PC-3 (cell line): Measurements from ENCODE around the gene PER2. TPM values are rescaled to one million over a fixed set of nuclear protein-coding genes. Genes with fewer than 3 reads are reported as not detected.

Source experiments
- ATAC-seq: fragments of 200-7000 bp; cut with Tn5 transposase; 2 replicates; pipeline ENCODE4 v1.9.1; 2020; ENCODE audit warnings: mild to moderate bottlenecking, moderate library complexity
- BruUV-seq: library from RNA; stranded (reverse); fragments of 400-500 nt; replicated peaks from 2 replicates; lab custom pipeline; 2021; lab: Mats Ljungman, UMichigan
- CTCF ChIA-PET: fragments of 300-600 bp; sonication (Branson Sonifier 250); formaldehyde crosslinking; loops from one replicate; lab custom pipeline; 2022; ENCODE audit warnings: antibody characterized with exemption; lab: Charles Lee
- POLR2A ChIA-PET: fragments of 300-600 bp; sonication (Branson Sonifier 250); formaldehyde crosslinking; loops from one replicate; lab custom pipeline; 2022; ENCODE audit warnings: antibody characterized with exemption; ENCODE audit not compliant: unreplicated experiment; lab: Charles Lee
- DNase-seq: peaks from one replicate; pipeline ENCODE4 v3.0.0-alpha.2; 2015
- H2AFZ ChIP-seq: fragments of 300-600 bp; sonication (generic); 2 replicates; pipeline ENCODE4 v1.6.0; 2016; ENCODE audit warnings: antibody characterized with exemption, low read length
- H3F3A ChIP-seq: fragments of 300-600 bp; sonication (generic); one replicate; pipeline ENCODE4 v1.6.0; 2017; ENCODE audit warnings: antibody characterized with exemption, low read length, control low read depth, mild to moderate bottlenecking; ENCODE audit not compliant: unreplicated experiment
- H3K27ac ChIP-seq: fragments of 300-600 bp; sonication (generic); 2 replicates; pipeline ENCODE4 v1.5.1; 2016; ENCODE audit warnings: mild to moderate bottlenecking, low read length
- H3K27me3 ChIP-seq: fragments of 300-600 bp; sonication (generic); 2 replicates; pipeline ENCODE4 v1.6.1; 2016; ENCODE audit warnings: low read length, mixed read lengths
- H3K36me3 ChIP-seq: fragments of 300-600 bp; sonication (generic); 2 replicates; pipeline ENCODE4 v1.6.1; 2016; ENCODE audit warnings: low read depth, mixed run types, low read length, mixed read lengths
- H3K4me1 ChIP-seq: fragments of 300-600 bp; sonication (generic); 2 replicates; pipeline ENCODE4 v1.5.1; 2016; ENCODE audit warnings: low read length; ENCODE audit not compliant: insufficient read depth
- H3K4me2 ChIP-seq: fragments of 300-600 bp; sonication (generic); 2 replicates; pipeline ENCODE4 v1.6.0; 2016; ENCODE audit warnings: low read length
- H3K4me3 ChIP-seq: fragments of 300-600 bp; sonication (generic); 2 replicates; pipeline ENCODE4 v1.5.1; 2016; ENCODE audit warnings: mild to moderate bottlenecking, low read length, mixed read lengths
- H3K79me2 ChIP-seq: fragments of 300-600 bp; sonication (generic); 2 replicates; pipeline ENCODE4 v1.6.1; 2017; ENCODE audit warnings: low read length, mixed read lengths
- H3K9ac ChIP-seq: fragments of 300-600 bp; sonication (generic); 2 replicates; pipeline ENCODE4 v1.6.0; 2016; ENCODE audit warnings: mild to moderate bottlenecking, low read length
- H3K9me2 ChIP-seq: fragments of 300-600 bp; sonication (generic); replicated peaks from 2 replicates; pipeline ENCODE4 v1.6.1; 2016; ENCODE audit warnings: mixed run types, low read length, mixed read lengths
- H3K9me3 ChIP-seq: fragments of 300-600 bp; sonication (generic); 2 replicates; pipeline ENCODE4 v1.6.1; 2016; ENCODE audit warnings: low read length, mixed read lengths
- H4K20me1 ChIP-seq: fragments of 300-600 bp; sonication (generic); 2 replicates; pipeline ENCODE4 v1.6.1; 2016; ENCODE audit warnings: low read length, mixed read lengths
- CTCF ChIP-seq: fragments of 300-600 bp; sonication (generic); conservative IDR thresholded peaks from 2 replicates; pipeline ENCODE4 v1.5.1; 2017; ENCODE audit warnings: antibody characterized with exemption, low read depth, mild to moderate bottlenecking, low read length
- EZH2 ChIP-seq: fragments of 300-600 bp; sonication (generic); IDR thresholded peaks from one replicate; pipeline ENCODE4 v1.6.1; 2017; ENCODE audit warnings: antibody characterized with exemption, mild to moderate bottlenecking, low read length; ENCODE audit not compliant: unreplicated experiment
- EZH2phosphoT487 ChIP-seq: fragments of 300-600 bp; sonication (generic); IDR thresholded peaks from 2 replicates; pipeline ENCODE4 v1.6.1; 2018; ENCODE audit warnings: mild to moderate bottlenecking, antibody characterized with exemption, low read length, borderline replicate concordance
- intact Hi-C: fragments of 100-400 bp; cut with micrococcal nuclease; formaldehyde crosslinking; loops from 2 replicates; pipeline ENCODE4 v1.9.0; 2023
- total RNA-seq: library from RNA; depleted of rRNA; stranded (reverse); fragments of >200 nt; gene quantifications from 2 replicates; pipeline ENCODE4 v1.2.3, GENCODE V29; 2014

Gene PER2
- total RNA-seq, 1 experiment from 2014 or later: 8.6 TPM

- Histone ChIP-seq H3K9me3 (no peaks in the 10 kb centered on the region), H3K36me3 (no peaks in the 10 kb centered on the region), H3K9ac (no peak overlapping the region), H3K27ac (no peak overlapping the region), H3K4me3 (no peak overlapping the region), H3K79me2 (no peaks in the 10 kb centered on the region), H2AFZ (no peak overlapping the region), H3K4me2 (no peak overlapping the region), H4K20me1 (no peaks in the 10 kb centered on the region), H3F3A (no peaks in the 10 kb centered on the region), H3K27me3 (no peaks in the 10 kb centered on the region), H3K9me2 (no peaks in the 10 kb centered on the region), H3K4me1 (no peaks in the 10 kb centered on the region)
- no TSS peak for BruUV-seq
- ATAC-seq: no peak
- DNase-seq: no peak
- TF ChIP-seq CTCF (no peak), EZH2 (no peak), EZH2phosphoT487 (no peak)
- ChIA-PET POLR2A (no interaction called here), CTCF (no interaction called here)
- intact Hi-C loops: no loop called here
These were observed 68.0 kb downstream of the PER2 start for GRCh38 chr2:238220274-238220891.

GRCh38 chr2:238216651-238217184 is 71.7 kb downstream of the PER2 start:
- no peak overlapping the region for H3K4me3 ChIP-seq
- no peak for TF ChIP-seq EZH2phosphoT487
- TF ChIP-seq EZH2: no peak
- no peak for TF ChIP-seq CTCF
- no peak overlapping the region for H3K27ac ChIP-seq
- DNase-seq (no peak), ATAC-seq (no peak)
- no peaks in the 10 kb centered on the region for H3K9me3 ChIP-seq
- ChIA-PET CTCF (interaction anchor here (0.9 kb wide), 1 partner anchor 46 kb away, joined by 3 read pairs; no protein-coding TSS in a partner anchor), POLR2A (no interaction called here)
- H3K79me2 ChIP-seq: no peaks in the 10 kb centered on the region
- H3K9ac ChIP-seq: no peak overlapping the region
- no peaks in the 10 kb centered on the region for H3F3A ChIP-seq
- H4K20me1 ChIP-seq: no peaks in the 10 kb centered on the region
- BruUV-seq: no TSS peak
- no peaks in the 10 kb centered on the region for H3K4me1 ChIP-seq
- no peak overlapping the region for H2AFZ ChIP-seq
- no peaks in the 10 kb centered on the region for H3K36me3 ChIP-seq
- intact Hi-C loops: no loop called here
- H3K27me3 ChIP-seq: no peaks in the 10 kb centered on the region
- no peaks in the 10 kb centered on the region for H3K9me2 ChIP-seq
- no peak overlapping the region for H3K4me2 ChIP-seq

GRCh38 chr2:238207006-238207405 is 81.4 kb downstream of the PER2 start:
- no peak for DNase-seq
- no peak overlapping the region for H3K4me3 ChIP-seq
- no peak overlapping the region for H3K9ac ChIP-seq
- TF ChIP-seq EZH2 (no peak), CTCF (no peak), EZH2phosphoT487 (no peak)
- CTCF ChIA-PET: no interaction called here
- POLR2A ChIA-PET: no interaction called here
- H4K20me1 ChIP-seq: peaks cover 6% of the 10 kb centered on the region
- ATAC-seq: no peak
- no peaks in the 10 kb centered on the region for H3F3A ChIP-seq
- H2AFZ ChIP-seq: no peak overlapping the region
- peaks cover 41% of the 10 kb centered on the region for H3K27me3 ChIP-seq
- H3K4me1 ChIP-seq: peaks cover 5% of the 10 kb centered on the region
- H3K79me2 ChIP-seq: peaks cover 12% of the 10 kb centered on the region
- no peak overlapping the region for H3K27ac ChIP-seq
- intact Hi-C loops: no loop called here
- H3K4me2 ChIP-seq: no peak overlapping the region
- H3K9me2 ChIP-seq: no peaks in the 10 kb centered on the region
- no peaks in the 10 kb centered on the region for H3K9me3 ChIP-seq
- BruUV-seq: no TSS peak
- no peaks in the 10 kb centered on the region for H3K36me3 ChIP-seq
